GM12891 (cell line): ENCODE measurements around the gene BRMS1.

Experiments
- POLR2A ChIP-seq: IDR thresholded peaks from 2 replicates; pipeline ENCODE4 v1.6.1; 2011; ENCODE audit warnings: low read depth, low read length, control low read depth
- POLR2AphosphoS5 ChIP-seq: IDR thresholded peaks from 2 replicates; pipeline ENCODE4 v1.6.1; 2011; ENCODE audit warnings: low read depth, low read length, control low read depth
- SPI1 ChIP-seq: IDR thresholded peaks from 2 replicates; pipeline ENCODE4 v1.6.1; 2011; ENCODE audit warnings: low read depth, low read length, control low read depth
- TAF1 ChIP-seq: IDR thresholded peaks from 2 replicates; pipeline ENCODE4 v1.6.1; 2011; ENCODE audit warnings: low read depth, low read length, control low read depth

DNA sequence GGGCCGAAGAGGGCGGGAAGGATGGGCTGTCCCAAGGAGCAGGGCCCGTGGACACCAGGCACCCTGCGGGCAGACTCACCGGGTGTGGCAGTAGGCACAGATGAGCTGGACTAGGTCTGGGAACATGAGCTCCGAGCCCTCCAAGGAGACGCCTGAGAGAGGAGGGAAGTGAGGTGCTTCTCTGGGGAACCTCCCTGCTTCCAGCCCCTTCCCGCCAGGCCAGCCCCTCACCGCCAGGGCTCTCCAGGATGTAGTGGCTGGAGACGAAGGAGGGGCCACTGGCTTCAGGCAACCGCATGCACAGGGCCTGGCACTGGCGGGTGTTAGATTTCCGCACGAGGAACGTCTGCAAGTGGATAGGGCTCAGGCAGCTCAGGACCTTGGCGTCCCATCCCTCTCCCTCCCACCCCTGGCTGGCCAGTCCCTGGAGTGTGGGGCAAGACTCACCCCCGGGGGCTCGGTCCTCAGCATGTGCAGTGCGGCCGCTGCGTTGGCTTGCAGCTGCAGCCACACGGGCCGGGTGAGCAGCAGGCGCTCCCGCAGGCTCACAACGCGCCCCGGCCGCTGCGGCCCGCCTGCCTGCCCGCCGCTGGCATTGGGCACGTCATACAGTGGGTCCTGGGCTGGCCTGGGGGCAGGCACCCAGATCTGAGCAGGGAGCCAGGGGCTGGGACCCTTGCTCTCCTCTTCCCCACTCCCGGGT lies 9.2 kb downstream of the BRMS1 start:
- no peak for TF ChIP-seq POLR2A
- TF ChIP-seq SPI1 = no peak
- TF ChIP-seq POLR2AphosphoS5 = no peak
- TF ChIP-seq TAF1 = no peak
